A549 treated with RU486 at 1 μM for 4 hours (cell line): ENCODE measurements around the gene IGHMBP2. TPM values are rescaled to one million over a fixed set of nuclear protein-coding genes. Genes with fewer than 3 reads are reported as not detected.

Experiments
- total RNA-seq: library from RNA; stranded (reverse); fragments of 200-300 nt; extraction: Qiagen RNA extraction; gene quantifications from 5 replicates; pipeline ENCODE4 v1.2.3, GENCODE V29; 2022; ENCODE audit warnings: low read depth

IGHMBP2 gene
- 12.5 to 16.6 TPM (median 15.3 TPM) in 5 replicates for total RNA-seq

DNA sequence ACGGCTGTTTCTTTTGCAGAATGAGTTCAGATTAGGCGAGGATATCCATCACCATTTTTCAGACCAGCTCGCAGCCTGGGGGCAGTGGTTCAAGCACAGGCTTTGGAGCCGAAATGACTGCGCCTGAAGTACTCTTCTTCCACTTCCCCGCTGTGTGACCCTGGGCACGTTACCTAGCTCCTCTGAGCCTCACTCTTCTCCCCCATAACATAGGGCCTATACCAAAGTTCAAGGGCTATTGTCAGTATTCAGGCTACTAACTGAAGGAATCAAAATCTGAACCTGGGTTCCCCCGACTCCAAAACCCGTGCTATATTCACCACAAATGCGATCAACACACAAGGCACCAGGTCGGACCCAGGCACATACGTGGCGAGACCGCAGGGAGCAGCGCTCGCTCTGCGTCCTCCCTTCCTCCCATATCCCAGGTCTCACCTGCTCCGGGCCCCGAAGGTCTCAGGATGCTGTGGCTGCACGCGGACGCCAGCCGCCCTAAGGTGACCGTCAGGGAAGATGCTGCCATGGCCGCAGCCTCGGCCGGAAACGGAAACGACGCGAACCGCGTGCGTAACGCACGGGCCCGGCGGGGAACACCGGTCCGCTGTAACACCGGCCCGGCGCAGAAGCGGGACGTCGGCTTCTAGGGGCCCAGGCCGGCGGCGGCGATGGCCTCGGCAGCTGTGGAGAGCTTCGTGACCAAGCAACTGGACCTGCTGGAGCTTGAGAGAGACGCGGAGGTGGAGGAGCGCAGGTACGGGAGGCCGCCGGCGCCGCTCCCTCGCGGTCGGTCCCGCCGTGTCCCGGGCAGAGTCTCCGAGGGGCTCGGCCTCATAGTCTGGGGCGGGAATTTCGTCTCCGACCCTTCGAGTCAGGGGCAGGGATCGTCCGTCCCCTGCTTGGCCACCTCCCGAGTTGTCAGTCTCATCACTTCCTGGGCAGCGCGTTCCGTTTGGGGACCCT lies at the start of gene IGHMBP2, which contains the start of gene MRPL21:
Gene IGHMBP2 (plus strand): TSS at position 604 of the 960 bp plus-strand sequence. CDS start 62 bp downstream, at position 666.
Gene MRPL21 (minus strand): TSS at position 545 of the 960 bp plus-strand sequence. CDS start 22 bp downstream, at position 523.

GRCh38 chr11:68980776-68981065 lies 77.0 kb downstream of the IGHMBP2 start, which contains the start of gene MRGPRD:
TSS of gene MRGPRD (minus strand) at chr11:68980986. CDS start at chr11:68980986, 0 bp downstream.

Other genes starting within 250 kb of the IGHMBP2 start
- gene GAL, start 219.3 kb upstream of the IGHMBP2 start, total RNA-seq, result 12.6 to 22.8 TPM (median 19.1 TPM) in 5 replicates
- gene TESMIN, start 152.4 kb upstream of the IGHMBP2 start, total RNA-seq, result 3.6 to 7.0 TPM (median 4.8 TPM) in 5 replicates
- 34.6 to 42.8 TPM (median 39.2 TPM) in 5 replicates for gene CPT1A, start 62.0 kb upstream of the IGHMBP2 start, total RNA-seq
- 129 to 159 TPM (median 139 TPM) in 5 replicates for gene MRPL21, start 59 bp upstream of the IGHMBP2 start, total RNA-seq
- gene MRGPRD, start 77.1 kb downstream of the IGHMBP2 start, total RNA-seq, result not detected in 5 replicates
- 0.08 to 0.18 TPM (median 0.14 TPM) in 4 of 5 replicates, not detected in the other for gene MRGPRF, start 109.4 kb downstream of the IGHMBP2 start, total RNA-seq
- 9.1 to 13.9 TPM (median 12.4 TPM) in 5 replicates for gene TPCN2, start 145.0 kb downstream of the IGHMBP2 start, total RNA-seq